Hepatocyte (in vitro differentiated cells): ENCODE data around the gene SLC17A1. TPM values are rescaled to one million over a fixed set of nuclear protein-coding genes. Genes with fewer than 3 reads are reported as not detected.

Experiments used
- DNase-seq: peaks from one replicate; pipeline ENCODE4 v3.0.0-alpha.2; 2016; ENCODE audit warnings: low spot score
- H2AFZ ChIP-seq: fragments of 200-600 bp; sonication (generic); 2 replicates; pipeline ENCODE4 v1.6.0; 2016; ENCODE audit warnings: antibody characterized with exemption, mild to moderate bottlenecking
- H3K27ac ChIP-seq: fragments of 200-600 bp; sonication (generic); 2 replicates; pipeline ENCODE4 v1.5.1; 2016; ENCODE audit warnings: mild to moderate bottlenecking
- H3K27me3 ChIP-seq: fragments of 200-600 bp; sonication (generic); 2 replicates; pipeline ENCODE4 v1.6.1; 2016
- H3K36me3 ChIP-seq: fragments of 200-600 bp; sonication (generic); replicated peaks from 2 replicates; pipeline ENCODE4 v1.5.1; 2016; ENCODE audit warnings: low read depth; ENCODE audit not compliant: insufficient read depth
- H3K4me1 ChIP-seq: fragments of 200-600 bp; sonication (generic); 2 replicates; pipeline ENCODE4 v1.5.1; 2016; ENCODE audit warnings: mild to moderate bottlenecking, moderate library complexity; ENCODE audit not compliant: insufficient read depth
- H3K4me2 ChIP-seq: fragments of 200-600 bp; sonication (generic); 2 replicates; pipeline ENCODE4 v1.6.0; 2016
- H3K4me3 ChIP-seq: fragments of 200-600 bp; sonication (generic); 2 replicates; pipeline ENCODE4 v1.5.1; 2016; ENCODE audit warnings: mild to moderate bottlenecking
- H3K79me2 ChIP-seq: fragments of 200-600 bp; sonication (generic); 2 replicates; pipeline ENCODE4 v1.6.0; 2017; ENCODE audit warnings: mild to moderate bottlenecking
- H3K9me2 ChIP-seq: fragments of 200-600 bp; sonication (generic); replicated peaks from 2 replicates; pipeline ENCODE4 v1.6.0; 2017; ENCODE audit warnings: mild to moderate bottlenecking; ENCODE audit not compliant: insufficient read depth
- H3K9me3 ChIP-seq: fragments of 200-600 bp; sonication (generic); 2 replicates; pipeline ENCODE4 v1.5.1; 2016; ENCODE audit warnings: low read depth, mild to moderate bottlenecking
- H4K20me1 ChIP-seq: fragments of 200-600 bp; sonication (generic); 2 replicates; pipeline ENCODE4 v1.6.0; 2016; ENCODE audit warnings: mild to moderate bottlenecking; ENCODE audit not compliant: insufficient read depth, poor library complexity, severe bottlenecking
- EZH2 ChIP-seq: fragments of 200-600 bp; sonication (generic); IDR thresholded peaks from 2 replicates; pipeline ENCODE4 v1.6.1; 2016; ENCODE audit warnings: antibody characterized with exemption, mild to moderate bottlenecking, borderline replicate concordance
- EZH2phosphoT487 ChIP-seq: fragments of 200-600 bp; sonication (generic); IDR thresholded peaks from one replicate; pipeline ENCODE4 v1.6.1; 2018; ENCODE audit warnings: antibody characterized with exemption, mild to moderate bottlenecking, low read depth, moderate library complexity; ENCODE audit not compliant: unreplicated experiment, severe bottlenecking
- WGBS: methylation state at CpG from one replicate; pipeline ENCODE4 v1.1.6; 2016; ENCODE audit warnings: low lambda C conversion rate; ENCODE audit errors: missing lambda C conversion rate; 5-methylcytosine and 5-hydroxymethylcytosine counted together
- polyA plus RNA-seq: library from polyadenylated mRNA; unstranded; fragments of >200 nt; fragmentation: Nextera tagmentation; extraction: Ambion mirVana; gene quantifications from 2 replicates; pipeline ENCODE4 v1.2.1, GENCODE V29; 2016
- total RNA-seq: library from RNA; depleted of rRNA; stranded (reverse); fragments of >200 nt; gene quantifications from 2 replicates; pipeline ENCODE4 v1.2.3, GENCODE V29; 2014
- TF ChIP-seq, protein P1 (sequence below): fragments of 200-600 bp; sonication (generic); IDR thresholded peaks from 2 replicates; pipeline ENCODE4 v1.5.1; 2016; ENCODE audit warnings: antibody characterized with exemption, mild to moderate bottlenecking; ENCODE audit not compliant: poor library complexity

SLC17A1 gene
- total and polyA plus RNA-seq, 2 experiments from 2014 or later = 3.2 to 4.0 TPM

GRCh38 chr6:25874118-25874517 is 42.3 kb upstream of the SLC17A1 start, which contains the start of gene SLC17A3:
TSS of gene SLC17A3 (minus strand) at chr6:25874243. CDS start at chr6:25868387, 5,856 bp downstream.
- WGBS = 92% methylated on average over 3 of the region's 3 CpGs
- no peaks in the 10 kb centered on the region for H3K9me2 ChIP-seq
- H3K36me3 ChIP-seq = no peaks in the 10 kb centered on the region
- no peak within 1 kb of the TSS for H3K27ac ChIP-seq
- no peaks in the 10 kb centered on the region for H4K20me1 ChIP-seq
- H3K4me1 ChIP-seq = no peaks in the 10 kb centered on the region
- TF ChIP-seq EZH2 = no peak
- no peak for TF ChIP-seq EZH2phosphoT487
- TF ChIP-seq, protein P1, sequence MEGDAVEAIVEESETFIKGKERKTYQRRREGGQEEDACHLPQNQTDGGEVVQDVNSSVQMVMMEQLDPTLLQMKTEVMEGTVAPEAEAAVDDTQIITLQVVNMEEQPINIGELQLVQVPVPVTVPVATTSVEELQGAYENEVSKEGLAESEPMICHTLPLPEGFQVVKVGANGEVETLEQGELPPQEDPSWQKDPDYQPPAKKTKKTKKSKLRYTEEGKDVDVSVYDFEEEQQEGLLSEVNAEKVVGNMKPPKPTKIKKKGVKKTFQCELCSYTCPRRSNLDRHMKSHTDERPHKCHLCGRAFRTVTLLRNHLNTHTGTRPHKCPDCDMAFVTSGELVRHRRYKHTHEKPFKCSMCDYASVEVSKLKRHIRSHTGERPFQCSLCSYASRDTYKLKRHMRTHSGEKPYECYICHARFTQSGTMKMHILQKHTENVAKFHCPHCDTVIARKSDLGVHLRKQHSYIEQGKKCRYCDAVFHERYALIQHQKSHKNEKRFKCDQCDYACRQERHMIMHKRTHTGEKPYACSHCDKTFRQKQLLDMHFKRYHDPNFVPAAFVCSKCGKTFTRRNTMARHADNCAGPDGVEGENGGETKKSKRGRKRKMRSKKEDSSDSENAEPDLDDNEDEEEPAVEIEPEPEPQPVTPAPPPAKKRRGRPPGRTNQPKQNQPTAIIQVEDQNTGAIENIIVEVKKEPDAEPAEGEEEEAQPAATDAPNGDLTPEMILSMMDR = no peak
- no peaks in the 10 kb centered on the region for H3K9me3 ChIP-seq
- H3K79me2 ChIP-seq = no peaks in the 10 kb centered on the region
- H3K4me3 ChIP-seq = no peak within 1 kb of the TSS
- no peak within 1 kb of the TSS for H3K4me2 ChIP-seq
- no peaks in the 10 kb centered on the region for H3K27me3 ChIP-seq
- no peak within 1 kb of the TSS for H2AFZ ChIP-seq
- no peak for DNase-seq

- Histone ChIP-seq H3K9me2 (no peaks in the 10 kb centered on the region), H3K4me1 (no peaks in the 10 kb centered on the region), H3K36me3 (no peaks in the 10 kb centered on the region), H3K79me2 (no peaks in the 10 kb centered on the region), H3K27ac (no peak overlapping the region), H3K4me2 (no peak overlapping the region), H3K27me3 (no peaks in the 10 kb centered on the region), H4K20me1 (no peaks in the 10 kb centered on the region), H3K9me3 (no peaks in the 10 kb centered on the region), H2AFZ (no peak overlapping the region), H3K4me3 (no peak overlapping the region)
- TF ChIP-seq EZH2 = no peak
- no peak for TF ChIP-seq EZH2phosphoT487
- TF ChIP-seq, protein P1 = no peak
- 100% methylated on average over 1 of the region's 1 CpG for WGBS
- no peak for DNase-seq
Observed at GRCh38 chr6:25872814-25873213, 41.0 kb upstream of the SLC17A1 start.

DNA sequence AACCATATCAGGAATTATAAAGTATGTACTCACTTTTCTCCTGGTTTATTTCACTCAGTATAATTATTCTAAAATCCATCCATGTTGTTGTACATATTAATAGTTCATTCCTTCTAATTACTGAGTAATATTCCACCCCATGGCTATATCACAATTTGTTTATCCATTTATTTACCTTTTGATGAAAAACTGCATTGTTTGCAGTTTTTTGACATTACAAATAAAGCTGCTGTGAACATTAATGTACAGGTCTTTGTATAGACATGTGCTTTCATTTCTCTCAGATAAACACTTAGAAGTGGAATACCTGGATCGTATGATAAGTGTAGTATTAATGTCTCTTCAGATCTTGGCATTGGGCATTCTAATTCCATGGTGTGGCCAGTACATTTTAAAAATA is 38.0 kb upstream of the SLC17A1 start:
- no peaks in the 10 kb centered on the region for H4K20me1 ChIP-seq
- no peak overlapping the region for H3K4me3 ChIP-seq
- H3K79me2 ChIP-seq = no peaks in the 10 kb centered on the region
- no peak overlapping the region for H2AFZ ChIP-seq
- H3K27ac ChIP-seq = no peak overlapping the region
- H3K4me1 ChIP-seq = no peaks in the 10 kb centered on the region
- no peaks in the 10 kb centered on the region for H3K27me3 ChIP-seq
- 97% methylated on average over 1 of the region's 1 CpG for WGBS
- H3K9me3 ChIP-seq = no peaks in the 10 kb centered on the region
- H3K9me2 ChIP-seq = no peaks in the 10 kb centered on the region
- no peaks in the 10 kb centered on the region for H3K36me3 ChIP-seq
- no peak for DNase-seq
- no peak overlapping the region for H3K4me2 ChIP-seq
- TF ChIP-seq, protein P1 = no peak

DNA sequence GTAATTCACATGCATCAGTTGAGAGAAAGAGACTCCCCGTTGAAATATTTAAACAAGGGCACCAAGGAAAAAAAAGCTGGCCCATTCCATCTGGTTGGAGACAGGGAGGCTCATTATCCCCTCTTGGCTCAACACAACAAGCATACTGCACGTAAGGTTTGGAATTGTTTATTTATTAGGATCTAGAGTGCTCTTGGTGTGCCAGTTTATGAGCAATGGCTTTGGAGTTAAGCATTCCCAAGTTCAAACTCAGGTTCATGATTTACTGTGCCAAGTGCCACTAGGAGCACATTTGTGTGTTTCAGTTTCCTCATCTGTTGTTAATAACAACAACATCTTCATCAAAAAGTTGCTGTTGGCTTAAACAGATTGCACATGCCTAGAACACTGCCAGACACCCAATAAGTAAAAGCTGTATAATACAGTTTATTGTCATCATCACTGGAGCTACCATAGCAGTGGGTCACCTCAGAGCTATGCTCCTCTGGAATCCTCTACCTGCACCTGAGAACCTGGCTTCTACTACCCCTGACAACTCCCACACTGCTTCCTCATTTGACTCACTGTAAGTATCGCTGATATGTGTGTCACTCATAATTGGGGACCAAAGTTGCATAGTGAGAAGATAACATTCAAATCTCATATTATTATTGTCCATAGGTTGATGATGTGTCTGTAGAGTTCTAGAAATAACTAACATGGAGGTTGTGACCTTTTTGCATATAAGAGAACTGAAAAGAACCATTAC is 36.8 kb upstream of the SLC17A1 start:
- Histone ChIP-seq H3K79me2 (no peaks in the 10 kb centered on the region), H3K4me3 (no peak overlapping the region), H2AFZ (no peak overlapping the region), H3K4me1 (no peaks in the 10 kb centered on the region), H3K9me3 (no peaks in the 10 kb centered on the region), H3K27me3 (no peaks in the 10 kb centered on the region), H4K20me1 (no peaks in the 10 kb centered on the region), H3K4me2 (no peak overlapping the region), H3K9me2 (no peaks in the 10 kb centered on the region), H3K36me3 (no peaks in the 10 kb centered on the region), H3K27ac (no peak overlapping the region)
- TF ChIP-seq, protein P1 = no peak
- TF ChIP-seq EZH2 (no peak), EZH2phosphoT487 (no peak)
- DNase-seq = no peak
- 77% methylated on average over 3 of the region's 3 CpGs for WGBS
